Measurements from ENCODE around the gene CCL21. TPM values are rescaled to one million over a fixed set of nuclear protein-coding genes. Genes with fewer than 3 reads are reported as not detected.

The CCL21 gene
- total and polyA plus RNA-seq, 10 of the 15 experiments (the other 5 are each of a cell fraction or from before 2014, with no cell fraction given), result 0.26 TPM; not detected in 9

GRCh38 chr9:34689116-34689470 is 20.8 kb downstream of the CCL21 start (continued):
- TF ChIP-seq CEBPB (IDR thresholded peaks at IDR 0.05; ENCODE audit: borderline replicate concordance in 1 of 2, low read depth in 2 of 2, low read length in 2 of 2) (no peak), TCF7 (IDR thresholded peaks at IDR 0.05; ENCODE audit: borderline replicate concordance) (no peak)

GRCh38 chr9:34688329-34689115 is 21.4 kb downstream of the CCL21 start:
- SMC1A ChIA-PET (ENCODE audit: uncharacterized antibody, unreplicated experiment), result no interaction called here
- RAD21 ChIA-PET (ENCODE audit: unreplicated experiment), result no interaction called here
- in situ Hi-C loops (cut with MboI) (no loop called here), intact Hi-C loops (cut with micrococcal nuclease; ENCODE audit: unreplicated experiment) (no loop called here)
- no peaks in the 10 kb centered on the region for H3K36me3 ChIP-seq (ENCODE audit: control insufficient read depth in 2 of 2, insufficient read depth in 2 of 2, low read length in 1 of 2)
- no peak overlapping the region for H3K4me2 ChIP-seq (ENCODE audit: control insufficient read depth, insufficient read depth)
- no peak overlapping the region for H3K4me3 ChIP-seq
- TF ChIP-seq KLF5 (IDR thresholded peaks at IDR 0.05; ENCODE audit: partially characterized antibody) (no peak), SUZ12 (IDR thresholded peaks at IDR 0.05; ENCODE audit: unreplicated experiment) (no peak), ZNF384 (IDR thresholded peaks at IDR 0.05; ENCODE audit: borderline replicate concordance, low read depth, low read length) (no peak), RFX5 (IDR thresholded peaks at IDR 0.05; ENCODE audit: low read depth, low read length) (no peak), SMAD5 (IDR thresholded peaks at IDR 0.05; ENCODE audit: low read depth) (no peak), CREM (IDR thresholded peaks at IDR 0.05; ENCODE audit: low read depth) (no peak), SRF (IDR thresholded peaks at IDR 0.05; ENCODE audit: low read depth in 2 of 2, low read length in 2 of 2) (no peak), BCL3 (IDR thresholded peaks at IDR 0.05; ENCODE audit: borderline replicate concordance, insufficient read depth, low read depth, low read length, poor library complexity, severe bottlenecking) (no peak), BMI1 (IDR thresholded peaks at IDR 0.05; ENCODE audit: borderline replicate concordance) (no peak), USF1 (IDR thresholded peaks at IDR 0.05; ENCODE audit: borderline replicate concordance, extremely low read length, insufficient read depth, low read depth, low read length) (no peak), NFXL1 (IDR thresholded peaks at IDR 0.05; ENCODE audit: borderline replicate concordance) (no peak)
- ATAC-seq, result no peak
- H4K20me1 ChIP-seq (ENCODE audit: control insufficient read depth, insufficient read depth), result no peaks in the 10 kb centered on the region
- peaks cover 16% of the 10 kb centered on the region for H3K4me1 ChIP-seq (ENCODE audit: control insufficient read depth, insufficient read depth, low read length)
- BruUV-seq (replicated peaks), result no TSS peak
- H3K9ac ChIP-seq (ENCODE audit: control insufficient read depth, insufficient read depth, low read length), result no peak overlapping the region
- no peak for FAIRE-seq
- CTCF ChIA-PET, result no interaction called here
- no peak for DNase-seq (ENCODE audit: low read depth, low spot score)
- no peaks in the 10 kb centered on the region; a peak in 2 of 4 replicates for H3K27me3 ChIP-seq (replicated peaks in 1 of 2; ENCODE audit: control insufficient read depth in 2 of 2, insufficient read depth in 2 of 2, low read length in 1 of 2)
- no peak overlapping the region for H2AFZ ChIP-seq (ENCODE audit: control insufficient read depth, low read depth, low read length)
- POLR2A ChIA-PET, result no interaction called here
- H3K9me3 ChIP-seq (replicated peaks; ENCODE audit: control insufficient read depth, insufficient read depth, low read length), result no peaks in the 10 kb centered on the region
- H3K79me2 ChIP-seq (ENCODE audit: control insufficient read depth, insufficient read depth, low read length), result no peaks in the 10 kb centered on the region
- 12% methylated on average over 5 of the region's 5 CpGs for WGBS (ENCODE audit: insufficient coverage, insufficient replicate concordance, low lambda C conversion rate, missing lambda C conversion rate)
- no peak overlapping the region for H3K27ac ChIP-seq (ENCODE audit: control insufficient read depth, insufficient read depth)
